Heart right ventricle (tissue), 16 donors: ENCODE data around the gene TMEM266. TPM values are rescaled to one million over a fixed set of nuclear protein-coding genes. Genes with fewer than 3 reads are reported as not detected.

Source experiments
- ATAC-seq, 8 donors: fragments of 200-7000 bp; cut with Tn5 transposase; one replicate each; pipeline ENCODE4 v1.9.1; 2020; ENCODE audit warnings: mild to moderate bottlenecking in 8 of 8, moderate library complexity in 8 of 8, moderate number of reproducible peaks in 1 of 8
- DNase-seq, 2 donors: peaks; one replicate each; pipeline ENCODE4 v3.0.0-alpha.2; 2020
- H3K27ac ChIP-seq, 10 donors: fragments of 200-600 bp; sonication (generic) in 2 of 10; one replicate each; pipeline versions ENCODE4 v1.5.0 to v1.8.0; 2020 to 2022; ENCODE audit warnings: mild to moderate bottlenecking in 3 of 10
- H3K27me3 ChIP-seq, 7 donors: fragments of 200-600 bp; one replicate each; pipeline ENCODE4 v1.8.0; 2021 to 2022; ENCODE audit warnings: mild to moderate bottlenecking in 2 of 7
- H3K36me3 ChIP-seq, 9 donors: fragments of 200-600 bp; sonication (generic) in 1 of 9; one replicate each; pipeline versions ENCODE4 v1.5.0 to v1.8.0; 2020 to 2022; ENCODE audit warnings: mild to moderate bottlenecking in 2 of 9
- H3K4me1 ChIP-seq, 9 donors: fragments of 200-600 bp; sonication (generic) in 1 of 9; one replicate each; pipeline versions ENCODE4 v1.5.0 to v1.8.0; 2020 to 2022; ENCODE audit warnings: mild to moderate bottlenecking in 4 of 9
- H3K4me3 ChIP-seq, 10 donors: fragments of 200-600 bp; sonication (generic) in 2 of 10; one replicate each; pipeline versions ENCODE4 v1.5.0 to v1.8.0; 2020 to 2022; ENCODE audit warnings: mild to moderate bottlenecking in 7 of 10, moderate library complexity in 2 of 10
- H3K9me3 ChIP-seq, 11 donors: fragments of 200-600 bp in 10 of 11; sonication (generic) in 2 of 11; one replicate each; pipeline versions ENCODE4 v1.5.0 to v1.8.0; 2013 to 2022; ENCODE audit warnings: mild to moderate bottlenecking in 2 of 11, control low read depth in 1 of 11, moderate library complexity in 1 of 11
- CTCF ChIP-seq, 9 donors: fragments of 200-600 bp; sonication (generic) in 2 of 9; IDR thresholded peaks; one replicate each; pipeline versions ENCODE4 v1.5.0 to v1.8.0; 2021 to 2022; ENCODE audit warnings: antibody characterized with exemption in 9 of 9, mild to moderate bottlenecking in 5 of 9, moderate library complexity in 1 of 9
- WGBS, 2 donors: extraction: QIAGEN DNeasy Blood & Tissue Kit; methylation state at CpG; one replicate each; pipeline ENCODE4 v1.1.7; 2013; ENCODE audit warnings: inconsistent platforms in 1 of 2; 5-methylcytosine and 5-hydroxymethylcytosine counted together
- intact Hi-C, 10 donors: fragments of 100-400 bp; cut with DNase I; formaldehyde crosslinking; loops; one replicate each; pipeline versions ENCODE4 v1.11.1 to v1.14.2; 2022
- polyA plus RNA-seq, 2 donors: library from polyadenylated mRNA; stranded (reverse); fragments of 200-250 nt; gene quantifications; one replicate each; pipeline ENCODE4 v1.2.3, GENCODE V29; 2013
- total RNA-seq, 10 donors: library from RNA; stranded (reverse); fragmentation: NEBNext Ultra II Directional in 3 of 10; extraction: Animal tissue kit (Norgen Biotek cat#: 25700) in 3 of 10; gene quantifications; one replicate each; pipeline versions ENCODE4 v1.2.1 to v1.2.4, GENCODE V29; 2021 to 2023
- donor health status: Arrhythmogenic right ventricular cardiomyopathy.
- donor health status: ischemic (EF 13 %, LVEDD 7.1; RV severe dilation, severe dysfunction).
- donor health status: healthy with polysubstance abuse.
- donor health status: DM: no; HTN: yes; CAD: no.
- donor health status: DM: no; HTN: no; CAD: no.
- donor health status: ischemic (EF 25% LVEDD 6.9; RV normal size, moderate dysfunction).
- donor health status: ischemic (EF 25% LVEDD 5.7; RV mildly dilated, moderate dysfunction).
- donor health status: healthy.
- donor health status: DM: yes; HTN: yes; CAD: no.
- donor health status: Ischemic cardiomyopathy.
- donor health status: ischemic (EF 35%, LVEDD 5.7; RV mildly dilated, moderate dysfunction).
- donor health status: nonischemic (EF 11% LVEDD 7.7; RV severe dilation, severe dysfunction).
- donor health status: DM: yes; HTN: yes; CAD: no.
- donor health status: PGD.
- donor health status: ischemic (EF 29% LVEDD 5.4; RV normal size, mild dysfunction).
- donor health status: nonischemic (EF 23%, LVEDD 6.1; RV moderate dilation, normal function).

Gene TMEM266
- total and polyA plus RNA-seq, 12 donors, result 0.01 to 0.30 (median 0.15) TPM; not detected in 3

DNA sequence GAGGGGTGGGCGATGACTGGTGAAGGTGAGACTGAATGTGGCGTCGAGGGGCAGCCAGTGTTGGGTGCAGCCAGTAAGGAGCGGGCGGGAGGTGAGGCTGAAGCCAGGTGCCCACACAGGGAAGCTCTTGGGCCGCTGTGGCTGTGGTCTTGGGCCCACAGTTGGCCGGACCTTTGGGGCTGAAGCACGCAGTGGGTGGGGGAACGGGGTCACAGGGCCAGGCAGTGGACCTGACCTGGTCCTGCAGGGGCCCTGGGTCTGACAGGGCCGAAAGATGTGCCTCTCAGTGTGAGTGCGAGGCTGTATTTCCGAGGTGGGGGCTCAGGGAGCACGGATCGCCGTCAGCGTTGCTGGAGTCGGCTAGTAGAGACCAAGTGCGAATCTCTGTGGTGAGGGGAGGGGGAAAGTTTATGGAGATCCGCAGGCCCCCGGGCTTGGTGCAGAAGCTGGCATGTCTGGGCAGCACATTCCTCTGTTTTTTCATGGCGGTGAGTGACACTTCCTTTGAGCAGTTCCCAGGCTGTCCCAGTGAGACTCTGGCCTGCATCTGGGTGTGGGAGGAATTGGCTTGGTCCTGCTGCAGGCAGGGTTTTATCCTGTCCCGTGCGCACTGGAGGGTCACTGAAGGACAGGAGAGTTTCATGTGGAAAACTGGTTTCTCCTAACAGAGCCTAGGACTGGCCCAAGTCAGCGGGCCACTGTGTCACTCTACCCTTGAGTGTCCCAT lies 100.8 kb downstream of the TMEM266 start:
- H3K4me3 ChIP-seq, result no peak overlapping the region
- WGBS, 2 donors, result 75 to 78% methylated on average over 24 of the region's 24 CpGs
- peak overlapping the region in 1 of 10 donors; percentile 19 for H3K27ac ChIP-seq
- no peaks in the 10 kb centered on the region for H3K36me3 ChIP-seq
- H3K9me3 ChIP-seq, result no peaks in the 10 kb centered on the region
- no peaks in the 10 kb centered on the region for H3K27me3 ChIP-seq
- DNase-seq (peak in 1 of 2 donors; percentile 30), ATAC-seq (peak; percentile 12 to 76 (median 54))
- intact Hi-C loops, result no loop called here
- TF ChIP-seq CTCF (IDR thresholded peaks at IDR 0.05), result no peak
- H3K4me1 ChIP-seq, result peaks cover 0 to 46% (median 10%) of the 10 kb centered on the region in 9 donors

- Histone ChIP-seq H3K4me3 (no peak overlapping the region), H3K9me3 (no peaks in the 10 kb centered on the region), H3K4me1 (peaks cover 0 to 46% (median 10%) of the 10 kb centered on the region in 9 donors), H3K27ac (peak overlapping the region in 1 of 10 donors; percentile 19), H3K36me3 (no peaks in the 10 kb centered on the region), H3K27me3 (no peaks in the 10 kb centered on the region)
- DNase-seq (no peak), ATAC-seq (no peak)
- intact Hi-C loops, result no loop called here
- 71 to 73% methylated on average over 20 of the region's 20 CpGs for WGBS, 2 donors
- no peak for TF ChIP-seq CTCF (IDR thresholded peaks at IDR 0.05)
Observed at GRCh38 chr15:76161153-76162035, 101.6 kb downstream of the TMEM266 start.

- intact Hi-C loops, result no loop called here
- WGBS, 2 donors, result 86 to 90% methylated on average over 12 of the region's 12 CpGs
- DNase-seq (no peak), ATAC-seq (no peak)
- Histone ChIP-seq H3K27ac (no peak overlapping the region), H3K36me3 (no peaks in the 10 kb centered on the region), H3K9me3 (no peaks in the 10 kb centered on the region), H3K4me3 (no peak overlapping the region), H3K4me1 (peaks cover 0 to 46% (median 10%) of the 10 kb centered on the region in 9 donors), H3K27me3 (no peaks in the 10 kb centered on the region)
- TF ChIP-seq CTCF (IDR thresholded peaks at IDR 0.05), result no peak
Observed at GRCh38 chr15:76162036-76162398, 102.2 kb downstream of the TMEM266 start.

- H3K4me3 ChIP-seq, result no peak overlapping the region
- H3K27me3 ChIP-seq, result no peaks in the 10 kb centered on the region
- no peak for TF ChIP-seq CTCF (IDR thresholded peaks at IDR 0.05)
- WGBS, 2 donors, result 73 to 79% methylated on average over 10 of the region's 10 CpGs
- ATAC-seq (peak; percentile 4 to 47 (median 36)), DNase-seq (no peak)
- H3K27ac ChIP-seq, result peak overlapping the region in 7 of 10 donors; percentile 9 to 65 (median 52)
- H3K9me3 ChIP-seq, result no peaks in the 10 kb centered on the region
- no peaks in the 10 kb centered on the region for H3K36me3 ChIP-seq
- peaks cover 0 to 46% (median 10%) of the 10 kb centered on the region in 9 donors for H3K4me1 ChIP-seq
- intact Hi-C loops, result no loop called here
Observed at GRCh38 chr15:76162784-76163456, 103.1 kb downstream of the TMEM266 start.
